ENCODE data around the gene DSP.

Gene DSP

GRCh38 chr6:7566107-7566506 lies 24.6 kb downstream of the DSP start:
- DNase-seq = no peak

- no peak for DNase-seq
Measured at GRCh38 chr6:7566617-7567173, 25.2 kb downstream of the DSP start.

- no peak for DNase-seq
Measured at GRCh38 chr6:7568021-7568420, 26.6 kb downstream of the DSP start.

DNA sequence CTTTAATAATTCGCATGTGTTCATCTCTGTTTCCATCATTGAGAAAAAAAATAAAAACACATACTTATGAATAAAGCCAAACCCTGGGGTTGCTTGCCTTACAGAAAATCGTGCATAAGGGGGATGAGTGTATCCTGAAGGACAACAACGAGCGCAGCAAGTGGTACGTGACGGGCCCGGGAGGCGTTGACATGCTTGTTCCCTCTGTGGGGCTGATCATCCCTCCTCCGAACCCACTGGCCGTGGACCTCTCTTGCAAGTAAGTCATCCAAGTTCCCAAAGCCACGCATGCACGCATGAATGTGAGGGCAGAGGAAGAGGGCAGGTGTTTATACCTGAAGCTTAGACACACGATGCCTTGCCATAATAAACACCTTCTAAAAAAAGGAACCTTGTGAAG lies 27.6 kb downstream of the DSP start:
- no peak for DNase-seq

- no peak for DNase-seq
Measured at GRCh38 chr6:7572213-7572943, 30.9 kb downstream of the DSP start.

DNA sequence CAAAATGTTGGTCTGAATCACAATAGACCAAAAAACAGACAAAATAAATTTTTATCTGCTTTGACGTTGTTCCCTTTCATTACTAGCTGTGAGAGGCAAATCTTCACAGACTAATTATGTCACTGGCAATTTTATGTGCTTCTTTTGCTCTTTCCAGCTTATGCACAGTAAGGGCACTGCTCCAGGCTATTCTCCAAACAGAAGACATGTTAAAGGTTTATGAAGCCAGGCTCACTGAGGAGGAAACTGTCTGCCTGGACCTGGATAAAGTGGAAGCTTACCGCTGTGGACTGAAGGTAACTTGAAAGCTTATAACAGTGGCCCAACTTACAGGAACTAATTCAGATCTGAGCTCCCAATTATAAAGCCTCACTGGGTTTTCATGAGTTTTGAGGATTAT lies 33.0 kb downstream of the DSP start:
- no peak for DNase-seq

- no peak for DNase-seq
Measured at GRCh38 chr6:7578516-7578915, 37.0 kb downstream of the DSP start.

DNA sequence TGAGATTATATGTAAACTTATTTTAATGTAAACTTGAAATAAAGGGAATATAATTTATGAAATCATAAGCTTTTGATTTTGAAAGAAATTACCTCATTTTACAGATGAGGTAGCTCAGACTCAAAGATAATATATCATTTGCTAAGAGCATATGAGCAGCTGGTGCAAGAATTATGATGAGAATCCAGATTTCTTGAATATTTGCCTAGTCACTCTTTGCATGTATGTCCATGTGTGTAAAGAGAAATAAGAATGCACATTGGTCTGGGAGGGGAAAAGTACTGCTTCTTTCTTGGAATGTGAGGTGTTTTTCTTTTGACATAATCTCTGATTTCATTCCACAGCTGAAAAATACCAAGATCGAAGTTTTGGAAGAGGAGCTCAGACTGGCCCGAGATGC lies 37.5 kb downstream of the DSP start:
- DNase-seq = no peak

DNA sequence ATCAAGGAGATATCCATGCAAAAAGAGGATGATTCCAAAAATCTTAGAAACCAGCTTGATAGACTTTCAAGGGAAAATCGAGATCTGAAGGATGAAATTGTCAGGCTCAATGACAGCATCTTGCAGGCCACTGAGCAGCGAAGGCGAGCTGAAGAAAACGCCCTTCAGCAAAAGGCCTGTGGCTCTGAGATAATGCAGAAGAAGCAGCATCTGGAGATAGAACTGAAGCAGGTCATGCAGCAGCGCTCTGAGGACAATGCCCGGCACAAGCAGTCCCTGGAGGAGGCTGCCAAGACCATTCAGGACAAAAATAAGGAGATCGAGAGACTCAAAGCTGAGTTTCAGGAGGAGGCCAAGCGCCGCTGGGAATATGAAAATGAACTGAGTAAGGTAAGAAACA lies 38.4 kb downstream of the DSP start:
- no peak for DNase-seq

DNA sequence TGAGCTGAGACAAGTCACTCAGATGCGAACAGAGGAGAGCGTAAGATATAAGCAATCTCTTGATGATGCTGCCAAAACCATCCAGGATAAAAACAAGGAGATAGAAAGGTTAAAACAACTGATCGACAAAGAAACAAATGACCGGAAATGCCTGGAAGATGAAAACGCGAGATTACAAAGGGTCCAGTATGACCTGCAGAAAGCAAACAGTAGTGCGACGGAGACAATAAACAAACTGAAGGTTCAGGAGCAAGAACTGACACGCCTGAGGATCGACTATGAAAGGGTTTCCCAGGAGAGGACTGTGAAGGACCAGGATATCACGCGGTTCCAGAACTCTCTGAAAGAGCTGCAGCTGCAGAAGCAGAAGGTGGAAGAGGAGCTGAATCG lies 39.1 kb downstream of the DSP start:
- no peak for DNase-seq

- no peak for DNase-seq
Measured at GRCh38 chr6:7580927-7581618, 39.6 kb downstream of the DSP start.

GRCh38 chr6:7585287-7585930 lies 43.9 kb downstream of the DSP start:
- DNase-seq = no peak

GRCh38 chr6:7587631-7588100 lies 46.2 kb downstream of the DSP start:
- DNase-seq = no peak

DNA sequence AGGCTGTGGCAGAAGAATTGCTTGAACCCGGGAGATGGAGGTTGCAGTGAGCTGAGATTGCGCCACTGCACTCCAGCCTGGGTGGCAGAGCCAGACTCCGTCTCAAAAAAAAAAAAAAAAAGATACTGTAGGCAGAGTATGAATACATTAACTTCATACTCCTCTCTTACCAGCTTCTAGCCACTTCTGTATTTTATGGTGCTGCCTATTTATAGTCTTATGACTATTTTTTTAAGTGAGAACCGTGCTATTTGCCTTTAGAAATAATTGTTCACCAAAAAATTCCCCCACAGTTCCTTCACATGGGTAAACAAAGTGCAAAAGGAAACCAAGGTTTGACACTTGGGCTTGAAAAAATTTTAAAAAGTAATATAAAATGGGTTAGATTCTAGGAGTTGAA lies 47.0 kb downstream of the DSP start:
- DNase-seq = no peak

DNA sequence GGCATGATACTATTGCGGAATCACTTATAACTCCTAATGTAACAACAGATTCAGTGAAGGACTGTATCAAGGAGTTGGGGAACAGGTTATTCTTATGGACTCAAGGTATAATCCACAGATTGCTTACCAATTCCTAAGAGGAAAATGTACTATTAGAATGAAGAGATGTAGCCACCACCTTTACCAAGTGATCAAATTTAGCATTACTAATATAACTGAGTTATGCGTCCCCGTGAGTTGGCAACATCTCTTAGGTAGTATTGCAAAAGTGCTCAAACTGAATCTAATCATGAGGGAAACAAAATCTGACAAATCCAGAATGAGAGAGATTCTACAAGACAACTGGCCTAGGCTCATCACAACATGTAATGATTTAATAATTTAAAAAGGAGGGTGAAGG lies 47.8 kb downstream of the DSP start:
- no peak for DNase-seq

GRCh38 chr6:7589949-7590917 lies 48.8 kb downstream of the DSP start, which contains the start of gene SNRNP48:
Gene SNRNP48, plus strand, starts transcription at chr6:7590198. Its CDS starts 60 bp downstream, at chr6:7590258.
- peak; percentile 75 to 82 (median 82) for DNase-seq

- no peak for DNase-seq
Measured at GRCh38 chr6:7590918-7591302, 49.4 kb downstream of the DSP start.

GRCh38 chr6:7591770-7592169 lies 50.3 kb downstream of the DSP start:
- no peak for DNase-seq

- no peak for DNase-seq
Measured at GRCh38 chr6:7593229-7593628, 51.8 kb downstream of the DSP start.

DNA sequence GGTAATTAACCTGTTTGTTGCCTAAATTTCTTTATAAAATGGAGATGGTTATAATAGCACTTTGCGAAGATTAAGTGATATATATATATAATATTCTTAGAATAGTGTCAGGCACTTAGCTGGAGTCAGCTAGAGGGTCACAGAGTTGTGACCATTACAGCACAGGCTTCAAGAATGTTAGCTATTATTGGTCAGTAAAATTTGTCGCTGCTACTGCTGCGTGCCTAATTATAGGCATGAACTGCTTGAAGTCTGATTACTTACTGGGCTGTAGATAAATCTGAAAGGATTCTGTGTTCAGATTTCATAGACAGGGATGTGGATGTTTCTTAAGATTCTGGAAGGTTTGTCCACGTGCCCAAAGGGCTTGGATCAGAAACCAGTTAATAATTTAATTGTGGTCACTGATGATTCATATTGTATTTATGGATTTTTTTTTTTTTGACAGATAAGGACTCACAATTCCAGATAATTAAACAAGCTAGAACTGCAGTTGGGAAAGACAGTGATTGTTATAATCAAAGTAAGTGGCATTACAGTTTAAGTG lies 53.2 kb downstream of the DSP start:
- no peak for DNase-seq

DNA sequence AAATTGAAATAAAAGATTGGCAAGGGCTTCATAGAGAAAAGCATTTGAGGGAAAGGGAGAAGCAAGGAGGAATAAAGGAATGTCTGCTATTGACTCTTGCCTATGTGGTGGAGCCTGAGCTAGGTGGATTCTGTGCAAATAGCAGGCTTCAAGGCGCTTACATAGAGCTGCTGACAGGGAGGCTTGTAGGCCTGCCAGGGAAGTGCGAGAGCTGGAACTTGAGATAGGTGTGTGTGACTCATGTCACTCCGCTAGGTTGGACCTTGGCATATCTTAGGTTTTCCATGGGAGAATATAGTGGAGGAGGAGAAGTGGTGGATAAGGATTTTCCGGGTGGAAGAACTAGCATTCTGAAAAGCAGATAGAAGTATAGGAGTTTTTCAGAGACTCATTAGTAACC lies 62.5 kb downstream of the DSP start:
- no peak for DNase-seq

- DNase-seq = no peak
Measured at GRCh38 chr6:7604506-7604905, 63.0 kb downstream of the DSP start.
